ENCODE data around the gene TRPV3. TPM values are rescaled to one million over a fixed set of nuclear protein-coding genes. Genes with fewer than 3 reads are reported as not detected.
"Not testable (repeated sequence)": the region's sequence is repeated elsewhere in the genome, so short reads cannot be mapped to it uniquely, and the experiment has no call there.

TRPV3 gene
- polyA plus RNA-seq, 10 donors: 1.0 to 2.3 (median 1.5) TPM

GRCh38 chr17:3574231-3574630 lies 16.6 kb upstream of the TRPV3 start:
- DNase-seq: no peak

- no peak for DNase-seq
These were observed 15.9 kb upstream of the TRPV3 start for GRCh38 chr17:3573246-3574100.

- DNase-seq: no peak
These were observed 14.6 kb upstream of the TRPV3 start for GRCh38 chr17:3572231-3572630.

DNA sequence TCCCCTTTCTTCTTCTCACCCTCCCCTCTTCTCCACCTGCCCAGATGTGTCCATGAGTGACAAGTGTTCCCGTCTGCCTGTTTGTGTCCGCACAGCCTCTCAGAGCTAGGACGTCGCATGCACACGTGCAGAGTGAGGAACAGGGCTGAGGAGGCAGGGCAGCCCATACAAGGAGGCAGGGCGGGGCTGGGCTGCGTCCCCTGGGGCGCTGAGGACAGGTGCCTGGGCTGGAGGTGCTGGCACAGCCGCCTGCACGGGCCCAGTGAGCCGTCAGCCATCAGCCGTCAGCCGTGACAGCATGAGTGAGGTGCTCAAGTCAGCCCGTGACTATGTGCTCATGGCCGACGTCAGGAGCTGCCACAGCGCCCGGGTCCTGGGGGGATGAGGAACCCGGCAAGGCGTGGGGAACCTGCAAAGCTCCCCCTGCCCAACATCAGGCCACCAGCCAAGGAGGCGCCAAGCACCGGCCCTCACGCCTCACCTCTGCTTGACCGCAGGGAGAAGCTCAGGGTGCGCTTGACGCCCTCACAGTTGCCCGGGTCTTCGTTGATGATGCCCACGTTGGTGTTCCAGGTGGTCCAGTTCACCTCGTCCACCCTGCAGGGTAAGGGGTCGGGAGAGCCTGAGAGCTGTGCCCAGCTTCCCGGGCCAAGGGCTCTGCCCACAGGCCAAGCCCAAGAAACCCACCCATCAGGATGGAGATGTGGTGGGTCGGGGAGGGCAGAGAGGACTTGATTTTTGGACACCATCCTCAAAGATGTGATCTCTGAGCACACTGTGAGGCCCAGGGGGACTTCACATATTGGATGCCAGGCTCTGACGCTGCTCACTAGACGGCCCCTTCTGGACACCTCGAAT lies 13.7 kb upstream of the TRPV3 start:
- DNase-seq: no peak

DNA sequence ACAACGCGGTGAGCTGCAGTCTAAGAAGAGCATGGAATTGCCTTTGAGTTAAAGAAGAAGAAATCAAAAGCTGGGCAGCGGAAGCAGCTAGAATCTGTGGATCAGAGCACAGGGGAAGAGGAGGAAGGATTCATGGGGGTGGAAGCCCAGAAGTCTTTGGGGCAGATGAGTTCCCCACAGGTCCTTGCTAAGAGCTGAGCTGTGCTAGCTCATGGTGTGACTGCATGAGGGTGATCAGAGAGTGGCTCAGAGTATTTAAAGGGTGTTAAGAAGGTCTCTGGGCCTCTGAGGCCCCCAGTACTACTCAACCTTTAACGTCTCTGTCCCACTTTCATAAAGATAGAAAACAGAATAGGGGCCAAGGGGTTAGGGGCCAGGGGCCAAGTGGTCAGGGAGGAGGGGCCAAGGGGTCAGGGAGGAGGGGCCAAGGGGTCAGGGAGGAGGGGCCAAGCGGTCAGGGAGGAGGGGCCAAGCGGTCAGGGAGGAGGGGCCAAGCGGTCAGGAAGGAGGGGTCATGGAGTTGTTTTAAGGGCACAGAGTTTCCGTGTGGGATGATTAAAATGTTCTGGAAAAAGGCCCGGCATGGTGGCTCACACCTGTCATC lies 12.0 kb upstream of the TRPV3 start:
- no peak for DNase-seq

GRCh38 chr17:3566551-3566950 lies 8.9 kb upstream of the TRPV3 start:
- DNase-seq: no peak

GRCh38 chr17:3565143-3565542 lies 7.5 kb upstream of the TRPV3 start:
- no peak for DNase-seq

DNA sequence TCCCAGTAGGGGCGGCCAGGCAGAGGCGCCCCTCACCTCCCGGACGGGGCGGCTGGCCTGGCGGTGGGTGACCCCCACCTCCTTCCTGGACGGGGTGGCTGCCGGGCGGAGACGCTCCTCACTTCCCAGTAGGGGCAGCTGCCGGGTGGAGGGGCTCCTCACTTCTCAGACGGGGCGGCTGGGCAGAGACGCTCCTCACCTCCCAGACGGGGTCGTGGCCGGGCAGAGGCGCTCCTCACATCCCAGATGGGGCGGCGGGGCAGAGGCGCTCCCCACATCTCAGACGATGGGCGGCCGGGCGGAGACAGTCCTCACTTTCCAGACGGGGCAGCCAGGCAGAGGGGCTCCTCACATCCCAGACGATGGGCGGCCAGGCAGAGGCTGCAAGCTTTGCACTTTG lies 6.6 kb upstream of the TRPV3 start:
- not testable (repeated sequence) for DNase-seq

DNA sequence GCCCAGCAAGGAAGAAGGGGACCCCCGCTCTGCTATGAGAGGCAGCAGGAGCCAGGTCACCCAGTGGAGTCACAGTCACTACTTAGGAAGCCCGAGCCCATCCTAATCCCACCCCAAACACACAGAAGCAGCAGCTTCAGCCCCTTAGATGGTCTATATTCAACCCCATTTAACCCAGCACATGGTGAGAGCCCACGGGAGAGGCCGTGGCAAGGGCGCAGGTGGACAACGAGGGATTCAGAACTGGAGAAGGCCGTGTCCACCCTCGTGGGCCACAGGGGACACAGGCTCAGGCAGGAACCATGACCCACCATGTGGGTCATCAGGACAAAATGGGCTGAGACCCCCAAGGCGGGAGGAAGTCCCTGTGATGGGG lies 1.6 kb upstream of the TRPV3 start:
- no peak for DNase-seq

GRCh38 chr17:3558603-3559269 lies 1.1 kb upstream of the TRPV3 start:
- DNase-seq: peak in 1 of 3 donors; percentile 52

GRCh38 chr17:3556916-3557767 lies 470 bp downstream of the TRPV3 start:
- no peak for DNase-seq

DNA sequence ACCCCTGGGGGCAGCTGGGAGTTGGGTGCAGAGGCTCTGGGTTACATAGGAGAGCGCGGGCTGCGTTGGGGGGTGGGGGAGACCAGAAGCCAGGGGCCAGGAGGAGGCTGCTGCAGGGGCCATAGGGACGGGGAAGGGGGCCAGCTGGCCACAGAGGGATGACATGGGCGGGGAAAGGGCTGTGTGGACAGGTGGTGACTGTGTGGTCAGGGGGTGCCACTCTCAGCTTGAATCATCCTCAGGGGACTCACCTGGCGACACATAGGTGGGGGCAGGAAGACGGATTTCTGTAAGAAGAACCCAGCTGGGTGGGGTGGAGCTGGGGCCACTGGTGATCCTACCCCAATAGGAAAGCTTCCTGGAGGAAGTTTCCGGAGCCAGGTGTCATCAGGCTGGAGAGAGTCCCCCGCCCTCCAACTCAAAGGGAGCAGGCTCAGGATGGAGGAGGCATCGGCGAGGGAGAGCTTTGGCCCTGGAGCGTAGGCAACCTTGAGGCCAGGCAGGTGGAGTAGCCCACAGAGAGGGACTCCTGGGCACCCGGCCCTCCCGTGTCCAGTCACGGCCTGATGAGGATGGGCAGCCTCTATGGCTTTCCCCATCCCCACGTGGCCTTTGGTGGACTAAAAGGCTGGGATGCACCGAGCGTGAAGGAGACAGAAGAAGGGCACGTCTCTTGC lies 1.2 kb downstream of the TRPV3 start:
- DNase-seq: no peak

- DNase-seq: no peak
These were observed 2.3 kb downstream of the TRPV3 start for GRCh38 chr17:3555189-3555796.

- DNase-seq: no peak
These were observed 3.2 kb downstream of the TRPV3 start for GRCh38 chr17:3554440-3554839.

GRCh38 chr17:3553419-3554401 lies 3.9 kb downstream of the TRPV3 start:
- DNase-seq: no peak

GRCh38 chr17:3552916-3553315 lies 4.7 kb downstream of the TRPV3 start:
- DNase-seq: no peak

DNA sequence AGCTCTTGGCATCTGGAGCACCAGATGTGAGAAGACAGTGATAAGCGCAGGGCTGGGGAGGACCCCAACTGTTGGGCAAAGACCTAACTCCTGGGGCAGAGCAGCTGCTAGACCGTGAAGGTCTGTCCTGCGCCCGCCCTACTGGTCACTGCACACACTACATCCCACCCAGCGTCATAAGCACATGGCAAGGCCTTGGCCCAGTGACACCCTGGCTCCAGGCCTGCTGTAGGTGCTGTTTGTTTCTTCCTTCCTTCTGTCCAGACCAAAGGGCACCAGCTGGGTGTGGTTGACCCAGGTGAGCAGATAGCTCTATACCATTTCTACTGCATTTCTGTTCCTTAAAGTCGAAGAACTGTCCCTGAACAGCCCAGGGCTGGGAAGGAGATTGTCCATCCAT lies 6.4 kb downstream of the TRPV3 start:
- DNase-seq: no peak

DNA sequence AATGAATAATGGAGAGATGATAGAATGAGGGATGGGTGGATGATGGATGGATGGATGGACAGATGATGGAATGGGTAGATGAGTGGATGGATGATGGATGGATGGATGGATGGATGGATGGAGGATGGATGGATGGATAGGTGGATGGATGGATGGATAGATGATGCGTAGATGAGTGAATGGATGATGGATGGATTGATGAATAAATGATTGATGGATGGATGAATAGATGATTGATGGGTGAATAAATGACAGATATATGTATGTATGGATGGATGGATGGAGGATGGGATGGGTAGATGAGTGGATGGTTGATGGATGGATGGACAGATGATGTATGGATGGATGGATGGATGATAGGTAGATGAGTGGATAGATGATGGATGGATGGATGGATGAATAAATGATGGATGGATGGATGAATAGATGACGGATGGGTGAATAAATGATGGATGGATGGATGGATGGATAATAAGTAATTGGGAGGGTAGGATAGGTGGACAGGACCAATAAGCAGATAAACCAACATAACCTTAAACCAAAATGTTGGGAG lies 7.9 kb downstream of the TRPV3 start:
- DNase-seq: no peak
